COR-L47 (cell line): ENCODE data around the gene FRYL.
"Not testable (repeated sequence)": the region's sequence is repeated elsewhere in the genome, so short reads cannot be mapped to it uniquely, and the experiment has no call there.

Experiments
- DNase-seq: peaks from one replicate; lab custom pipeline; 2025; lab: John Stamatoyannopoulos, UW

FRYL gene

GRCh38 chr4:48664938-48665337 lies 115.1 kb downstream of the FRYL start:
- DNase-seq: no peak

DNA sequence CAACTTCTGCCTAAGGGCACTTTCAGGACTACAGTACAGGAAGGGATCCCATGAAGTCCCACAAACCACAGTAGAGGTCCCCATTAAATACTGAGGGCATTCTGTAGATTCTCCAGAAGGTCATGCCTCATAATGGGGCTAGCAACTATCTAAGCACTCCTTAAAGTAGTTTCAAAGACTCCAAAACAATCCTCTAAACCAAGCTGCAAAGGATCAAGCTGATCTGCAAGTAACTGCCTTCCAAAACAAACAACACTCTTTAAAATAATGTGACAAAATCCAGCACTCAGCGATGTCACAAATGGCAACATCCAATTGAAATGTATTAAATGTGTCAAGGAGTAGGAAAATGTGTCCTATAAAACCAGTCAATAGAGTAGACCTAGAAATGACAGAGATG lies 118.7 kb downstream of the FRYL start:
- no peak for DNase-seq

- DNase-seq: peak; percentile 25
These were observed 119.7 kb downstream of the FRYL start for GRCh38 chr4:48660347-48660746.

GRCh38 chr4:48654015-48654664 lies 125.9 kb downstream of the FRYL start:
- DNase-seq: no peak

- no peak for DNase-seq
These were observed 126.7 kb downstream of the FRYL start for GRCh38 chr4:48653217-48654014.

DNA sequence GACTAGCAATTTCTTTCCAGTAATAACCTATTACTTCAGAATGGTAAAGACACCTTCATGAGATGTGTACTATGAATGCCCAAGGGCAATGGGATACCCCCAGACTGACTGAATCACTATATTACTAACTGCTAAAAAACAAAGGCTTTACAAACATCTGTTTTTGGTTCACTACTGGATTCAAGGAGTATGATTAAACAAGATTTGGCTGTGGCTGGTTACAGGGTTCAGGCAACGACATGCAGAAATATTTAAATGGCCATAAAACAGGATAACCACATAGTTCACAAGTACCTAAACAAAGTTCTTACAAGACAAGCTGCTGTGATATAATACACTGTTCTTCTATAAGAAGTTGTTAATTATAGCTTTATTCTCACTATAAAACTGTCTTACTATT lies 128.2 kb downstream of the FRYL start:
- DNase-seq: no peak

DNA sequence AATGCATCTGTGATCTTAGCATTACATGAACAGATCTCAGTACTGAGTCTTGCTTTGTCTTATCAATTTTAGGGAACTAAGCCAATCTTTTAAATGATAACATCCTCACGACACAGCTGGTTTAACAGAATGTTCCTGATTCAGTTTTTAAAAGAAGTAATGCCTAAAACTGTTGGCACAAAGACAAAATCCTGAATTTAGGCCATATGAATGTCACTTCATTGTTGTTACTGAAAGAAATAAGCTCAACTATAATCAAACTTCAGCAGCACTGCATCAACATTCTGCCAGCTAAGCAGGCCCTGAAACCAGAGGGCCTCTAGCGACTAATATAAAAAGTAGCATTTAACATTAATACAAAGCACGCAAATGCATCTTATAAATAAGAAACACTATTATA lies 130.6 kb downstream of the FRYL start:
- no peak for DNase-seq

- no peak for DNase-seq
These were observed 134.8 kb downstream of the FRYL start for GRCh38 chr4:48645225-48645794.

DNA sequence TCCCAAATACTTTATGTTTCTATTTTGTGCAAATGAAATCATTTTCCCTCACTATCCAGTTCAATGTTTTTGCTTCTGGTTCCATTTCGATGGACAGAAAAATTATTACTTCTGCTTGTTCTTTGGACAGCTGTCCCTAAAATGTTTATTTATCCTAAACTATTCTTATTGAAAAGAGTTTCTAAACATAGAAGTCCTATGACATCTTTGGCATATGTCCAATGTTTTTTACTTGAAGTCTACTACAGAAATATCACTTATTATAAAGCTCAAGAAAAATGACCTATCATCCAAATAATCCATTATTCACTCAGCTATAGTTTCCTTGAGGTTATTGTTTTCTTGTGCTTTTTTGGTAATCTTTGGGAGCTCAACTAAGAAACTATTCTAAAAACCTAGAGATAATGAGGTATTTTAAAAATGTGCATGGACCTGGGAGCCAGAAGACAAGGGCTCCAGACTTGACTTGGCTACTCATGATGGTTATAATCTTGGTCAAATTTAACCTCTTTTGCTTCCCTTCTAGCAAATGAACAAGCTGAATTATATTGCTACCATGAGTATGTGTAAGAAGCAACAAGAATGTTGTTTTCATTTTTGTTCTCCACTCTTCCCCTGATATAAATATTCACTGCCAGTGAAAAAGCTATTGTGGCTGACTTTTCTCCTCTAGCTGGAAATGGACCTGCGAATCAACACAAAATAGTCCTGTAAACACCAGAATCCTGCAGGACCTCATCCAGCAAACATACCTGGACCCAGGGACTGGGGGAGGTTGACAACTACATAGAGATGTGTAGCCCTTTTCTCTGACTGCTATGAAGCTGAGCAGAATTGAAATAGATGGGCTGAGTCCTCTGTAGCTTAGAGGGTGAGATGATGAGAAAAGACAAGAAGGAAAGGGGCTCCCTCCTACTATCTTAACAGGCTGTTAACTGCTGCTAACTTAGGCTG lies 137.4 kb downstream of the FRYL start:
- no peak for DNase-seq

DNA sequence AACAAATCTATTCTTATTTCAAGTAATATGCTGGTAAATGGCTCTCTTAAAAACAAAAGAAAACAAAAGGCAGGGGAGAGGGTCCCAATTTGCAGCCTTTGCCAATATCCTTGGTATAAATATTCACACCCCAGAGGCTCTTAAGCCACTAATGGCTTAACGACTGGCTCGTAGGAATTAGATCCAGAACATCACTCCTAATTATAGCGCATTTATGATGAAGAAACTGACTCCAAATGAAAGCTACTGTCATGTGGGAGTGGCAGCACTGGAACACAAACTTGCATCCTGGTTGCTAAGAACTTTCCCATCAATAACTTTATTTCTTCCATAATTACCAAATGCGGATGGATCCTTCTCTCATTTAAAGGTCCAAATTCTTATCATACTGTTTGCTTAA lies 138.7 kb downstream of the FRYL start:
- no peak for DNase-seq

DNA sequence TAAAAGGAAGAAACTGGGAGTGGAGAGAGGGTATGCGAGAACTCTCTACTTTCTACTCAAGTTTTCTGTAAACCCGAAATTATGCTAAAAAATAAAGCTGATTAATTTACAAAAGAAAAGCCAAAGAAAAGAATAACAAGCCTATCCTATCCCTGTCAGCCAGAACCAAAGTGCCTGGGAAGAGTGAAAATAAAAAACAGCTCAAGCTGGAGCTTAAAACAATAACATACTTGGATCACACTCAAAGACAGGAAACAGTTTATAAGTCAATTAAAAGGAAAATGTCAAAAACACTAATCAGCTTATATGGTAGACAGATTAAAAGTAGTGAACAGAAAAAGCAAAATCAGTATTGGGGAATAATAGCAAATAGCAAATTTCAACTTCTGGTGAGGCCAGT lies 139.4 kb downstream of the FRYL start:
- no peak for DNase-seq

DNA sequence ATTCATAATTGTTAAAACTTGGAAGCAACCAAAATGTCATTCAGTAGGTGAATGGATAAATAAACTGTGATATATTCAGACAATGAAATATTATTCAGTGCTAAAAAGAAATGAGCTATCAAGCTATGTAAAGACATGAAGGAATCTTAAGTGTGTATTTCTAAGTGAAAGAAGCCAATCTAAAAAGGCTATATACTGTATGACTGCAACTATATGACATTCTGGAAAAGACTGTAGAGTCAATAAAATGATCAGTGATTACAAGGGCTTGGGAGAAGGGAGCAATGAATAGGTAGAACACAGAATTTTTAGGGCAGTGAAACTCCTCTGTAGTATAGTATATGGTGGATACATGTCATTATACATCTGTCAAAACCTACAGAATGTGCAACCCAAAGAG lies 139.9 kb downstream of the FRYL start:
- DNase-seq: no peak

- no peak for DNase-seq
These were observed 140.3 kb downstream of the FRYL start for GRCh38 chr4:48639807-48640206.

- DNase-seq: not testable (repeated sequence)
These were observed 141.5 kb downstream of the FRYL start for GRCh38 chr4:48638586-48638985.

DNA sequence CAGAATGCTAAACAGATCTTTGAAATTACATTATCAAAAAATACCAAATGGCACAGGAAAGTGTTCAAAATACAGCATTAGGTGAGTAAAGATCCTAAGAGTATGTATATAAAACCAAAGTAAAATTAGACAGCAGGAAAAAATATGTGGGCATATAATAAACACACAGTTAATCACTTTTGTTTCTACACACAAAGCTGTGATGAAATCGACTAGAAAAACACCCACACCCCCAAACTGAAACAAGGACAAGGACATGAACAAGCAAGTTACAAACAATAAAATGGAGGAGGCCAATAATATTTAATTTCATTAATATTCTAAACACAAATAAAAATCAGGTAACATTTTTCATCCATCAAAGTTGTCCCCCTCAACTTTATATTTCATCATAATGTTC lies 143.2 kb downstream of the FRYL start:
- no peak for DNase-seq

DNA sequence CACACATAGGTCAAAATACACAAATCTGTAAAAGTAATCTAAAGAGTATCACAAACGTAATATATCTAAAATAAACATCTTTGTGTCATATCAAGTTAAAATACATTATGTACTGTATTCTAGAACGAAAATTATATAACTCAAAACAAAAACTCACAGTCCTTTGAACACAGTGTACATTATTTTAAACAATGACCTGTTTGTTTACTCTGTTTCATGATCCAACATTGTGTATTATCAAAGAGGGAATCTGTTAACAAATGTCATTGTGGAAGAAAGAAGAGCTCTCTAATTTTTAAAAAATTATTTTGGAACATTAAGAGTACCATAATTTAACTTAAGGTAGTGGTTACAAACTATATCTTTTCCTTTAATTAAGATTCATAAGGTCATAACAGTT lies 144.1 kb downstream of the FRYL start:
- DNase-seq: no peak

- no peak for DNase-seq
These were observed 144.8 kb downstream of the FRYL start for GRCh38 chr4:48635310-48635709.

DNA sequence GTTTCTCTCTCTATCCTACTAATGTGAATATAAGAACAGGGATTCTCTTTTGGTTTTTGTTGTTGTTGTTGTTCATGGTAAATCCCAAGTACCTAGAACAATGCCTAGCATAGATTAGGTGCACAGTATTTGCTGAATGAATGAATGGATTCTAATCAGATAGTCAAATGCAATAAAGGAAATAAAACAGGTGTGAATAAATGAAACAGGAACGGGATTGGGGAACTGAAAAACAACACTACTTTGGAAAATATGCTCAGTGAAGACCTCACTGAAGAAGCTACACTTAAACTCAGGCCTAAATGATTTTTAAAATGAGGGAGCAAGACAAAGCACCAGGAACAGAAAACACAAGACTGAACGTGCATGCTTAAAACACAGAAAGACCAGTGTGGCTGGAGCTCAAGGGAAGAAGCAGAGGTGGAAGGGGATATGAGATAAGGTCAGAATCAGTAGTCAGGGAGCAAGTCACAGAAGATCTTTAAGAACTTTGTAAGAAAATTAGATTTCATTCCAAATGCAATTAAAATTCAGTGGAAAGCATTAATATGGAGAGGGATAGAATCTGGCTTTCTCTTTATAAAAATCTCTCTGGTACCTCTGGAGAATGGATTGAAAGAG lies 145.3 kb downstream of the FRYL start:
- DNase-seq: no peak

GRCh38 chr4:48633657-48634056 lies 146.4 kb downstream of the FRYL start:
- DNase-seq: no peak

- no peak for DNase-seq
These were observed 150.6 kb downstream of the FRYL start for GRCh38 chr4:48629458-48629857.

DNA sequence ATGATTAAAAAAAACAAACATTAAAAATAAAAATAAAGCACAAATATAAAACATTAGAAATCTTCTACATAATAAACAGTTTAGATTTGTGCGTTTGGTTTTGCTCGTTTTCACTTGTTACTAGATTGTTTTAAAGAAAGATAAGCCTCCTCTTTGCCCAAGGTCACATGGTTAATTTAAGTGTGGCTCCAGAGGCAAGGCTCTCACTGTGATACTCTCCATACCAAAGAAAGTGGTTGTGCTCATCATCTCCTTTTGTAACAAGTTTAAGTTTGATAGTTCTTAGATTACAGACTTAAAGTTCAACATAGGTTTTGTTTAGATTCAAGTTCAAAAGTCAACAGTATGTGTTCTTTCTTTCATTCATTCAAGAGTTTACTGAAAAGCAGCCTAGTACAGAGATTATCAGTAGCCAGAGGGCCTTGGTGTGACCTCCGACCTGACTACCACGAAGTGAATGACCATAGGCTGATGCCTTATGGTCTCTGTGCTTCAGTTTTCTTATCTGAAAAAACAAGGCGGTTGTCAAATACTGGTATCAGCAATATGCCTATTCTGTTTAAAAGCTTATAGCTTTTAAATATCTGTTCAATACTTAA lies 156.8 kb downstream of the FRYL start:
- DNase-seq: no peak
